H9 (cell line): Measurements from ENCODE around the gene NDUFS3. TPM values are rescaled to one million over a fixed set of nuclear protein-coding genes. Genes with fewer than 3 reads are reported as not detected.
"Not testable (repeated sequence)": the region's sequence is repeated elsewhere in the genome, so short reads cannot be mapped to it uniquely, and the experiment has no call there.

Source experiments
- DNase-seq: peaks from one replicate; pipeline ENCODE4 v3.0.0-alpha.2; 2017
- H2AFZ ChIP-seq: one replicate; pipeline ENCODE4 v1.6.1; 2013; ENCODE audit warnings: mild to moderate bottlenecking, low read length, control low read depth, moderate library complexity
- H2AK5ac ChIP-seq: 2 replicates; pipeline ENCODE4 v1.6.1; 2013; ENCODE audit warnings: low read length, control low read depth, mixed read lengths; ENCODE audit not compliant: insufficient read length
- H2BK120ac ChIP-seq: one replicate; pipeline ENCODE4 v1.6.1; 2013; ENCODE audit warnings: low read depth, mild to moderate bottlenecking, low read length, control low read depth, inconsistent platforms; ENCODE audit not compliant: poor library complexity, severe bottlenecking
- H2BK12ac ChIP-seq: 2 replicates; pipeline ENCODE4 v1.6.1; 2013; ENCODE audit warnings: low read length, control low read depth, mixed read lengths, low read depth; ENCODE audit not compliant: insufficient read length
- H2BK15ac ChIP-seq: 2 replicates; pipeline ENCODE4 v1.6.1; 2013; ENCODE audit warnings: low read depth, low read length, control low read depth
- H2BK20ac ChIP-seq: one replicate; pipeline ENCODE4 v1.6.1; 2013; ENCODE audit warnings: low read depth, mild to moderate bottlenecking, low read length, control low read depth, inconsistent platforms; ENCODE audit not compliant: poor library complexity, severe bottlenecking
- H2BK5ac ChIP-seq: 2 replicates; pipeline ENCODE4 v1.6.1; 2013; ENCODE audit warnings: low read length, control low read depth, mixed read lengths; ENCODE audit not compliant: insufficient read length
- H3K14ac ChIP-seq: 2 replicates; pipeline ENCODE4 v1.6.1; 2013; ENCODE audit warnings: low read length, control low read depth; ENCODE audit not compliant: insufficient read depth
- H3K18ac ChIP-seq: 2 replicates; pipeline ENCODE4 v1.6.1; 2013; ENCODE audit warnings: low read depth, mild to moderate bottlenecking, mixed read lengths, low read length, control low read depth; ENCODE audit not compliant: insufficient read length
- H3K23ac ChIP-seq: 2 replicates; pipeline ENCODE4 v1.6.1; 2013; ENCODE audit warnings: low read length, control low read depth, mixed read lengths, low read depth; ENCODE audit not compliant: insufficient read length
- H3K23me2 ChIP-seq: 2 replicates; pipeline ENCODE4 v1.6.1; 2013; ENCODE audit warnings: low read depth, mild to moderate bottlenecking, mixed read lengths, low read length, control low read depth; ENCODE audit not compliant: insufficient read length, poor library complexity, severe bottlenecking
- H3K27ac ChIP-seq: 2 replicates; pipeline ENCODE4 v1.5.1; 2013; ENCODE audit warnings: low read length, control low read depth, mixed read lengths, low read depth; ENCODE audit not compliant: insufficient read length
- H3K27me3 ChIP-seq: 2 replicates; pipeline ENCODE4 v1.6.1; 2013; ENCODE audit warnings: low read length, control low read depth, inconsistent platforms; ENCODE audit not compliant: insufficient read depth
- H3K4ac ChIP-seq: 2 replicates; pipeline ENCODE4 v1.6.1; 2013; ENCODE audit warnings: low read depth, mild to moderate bottlenecking, control low read depth, inconsistent platforms, low read length, moderate library complexity
- H3K4me1 ChIP-seq: 2 replicates; pipeline ENCODE4 v1.6.1; 2013; ENCODE audit warnings: low read length, control low read depth, inconsistent platforms; ENCODE audit not compliant: insufficient read depth
- H3K4me2 ChIP-seq: 2 replicates; pipeline ENCODE4 v1.6.1; 2013; ENCODE audit warnings: low read length, control low read depth, mixed read lengths; ENCODE audit not compliant: insufficient read length, insufficient read depth
- H3K56ac ChIP-seq: 2 replicates; pipeline ENCODE4 v1.6.1; 2013; ENCODE audit warnings: low read depth, mild to moderate bottlenecking, mixed read lengths, low read length, control low read depth; ENCODE audit not compliant: insufficient read length
- H3K79me1 ChIP-seq: 2 replicates; pipeline ENCODE4 v1.6.1; 2013; ENCODE audit warnings: low read depth, mild to moderate bottlenecking, moderate library complexity, low read length, control low read depth, inconsistent platforms; ENCODE audit not compliant: insufficient read depth, poor library complexity, severe bottlenecking
- H3K79me2 ChIP-seq: 2 replicates; pipeline ENCODE4 v1.6.1; 2013; ENCODE audit warnings: low read length, control low read depth, inconsistent platforms; ENCODE audit not compliant: insufficient read depth
- H3K9ac ChIP-seq: 2 replicates; pipeline ENCODE4 v1.6.1; 2013; ENCODE audit warnings: low read length, control low read depth, mixed read lengths; ENCODE audit not compliant: insufficient read length; ENCODE audit errors: extremely low read depth
- H3K9me3 ChIP-seq: one replicate; pipeline ENCODE4 v1.6.1; 2013; ENCODE audit warnings: low read depth, low read length, inconsistent platforms; ENCODE audit not compliant: control insufficient read depth
- H3T11ph ChIP-seq: one replicate; pipeline ENCODE4 v1.6.1; 2013; ENCODE audit warnings: mild to moderate bottlenecking, low read length, control low read depth, inconsistent platforms
- H4K20me1 ChIP-seq: one replicate; pipeline ENCODE4 v1.6.1; 2013; ENCODE audit not compliant: control insufficient read depth, insufficient read length, insufficient read depth
- H4K5ac ChIP-seq: 2 replicates; pipeline ENCODE4 v1.6.1; 2013; ENCODE audit warnings: low read depth, mild to moderate bottlenecking, mixed read lengths, low read length, control low read depth; ENCODE audit not compliant: insufficient read length
- H4K8ac ChIP-seq: replicated peaks from 2 replicates; pipeline ENCODE4 v1.6.1; 2013; ENCODE audit warnings: low read length, control low read depth, mixed read lengths, low read depth; ENCODE audit not compliant: insufficient read length
- H4K91ac ChIP-seq: 2 replicates; pipeline ENCODE4 v1.6.1; 2013; ENCODE audit warnings: low read depth, mild to moderate bottlenecking, moderate library complexity, mixed read lengths, low read length, control low read depth; ENCODE audit not compliant: insufficient read length
- H3K27ac Mint-ChIP-seq, 3 experiments: 2 replicates in 2 of 3; 3 replicates in 1 of 3; pipeline ENCODE4 v1.8.0; 2020 to 2021; ENCODE audit warnings: mixed read lengths in 3 of 3, mild to moderate bottlenecking in 1 of 3, moderate library complexity in 1 of 3
- H3K27me3 Mint-ChIP-seq: 2 replicates; pipeline ENCODE4 v1.8.0; 2021; ENCODE audit warnings: low read depth, mild to moderate bottlenecking, moderate library complexity, mixed read lengths
- H3K36me3 Mint-ChIP-seq, 3 experiments: 2 replicates in 2 of 3; 3 replicates in 1 of 3; pipeline ENCODE4 v1.8.0; 2020 to 2021; ENCODE audit warnings: low read depth in 3 of 3, mixed read lengths in 3 of 3; ENCODE audit not compliant: insufficient read depth in 1 of 3
- H3K4me1 Mint-ChIP-seq, 2 experiments: 2 replicates each; pipeline ENCODE4 v1.8.0; 2020; ENCODE audit warnings: mixed read lengths in 2 of 2
- H3K4me3 Mint-ChIP-seq, 2 experiments: 2 replicates in 1 of 2; 3 replicates in 1 of 2; pipeline ENCODE4 v1.8.0; 2020 to 2021; ENCODE audit warnings: mild to moderate bottlenecking in 2 of 2, mixed read lengths in 2 of 2, moderate library complexity in 1 of 2
- H3K9me3 Mint-ChIP-seq, 2 experiments: 2 replicates in 1 of 2; 3 replicates in 1 of 2; pipeline ENCODE4 v1.8.0; 2020; ENCODE audit warnings: mild to moderate bottlenecking in 2 of 2, mixed read lengths in 2 of 2, moderate library complexity in 1 of 2
- CTCF ChIP-seq: fragments of 200-600 bp; sonication (generic); conservative IDR thresholded peaks from 3 replicates; pipeline ENCODE4 v1.8.0; 2021; ENCODE audit warnings: antibody characterized with exemption, mild to moderate bottlenecking
- WGBS: extraction: QIAGEN DNeasy Blood & Tissue Kit; methylation state at CpG from one replicate; pipeline ENCODE4 v1.1.7; 2013; ENCODE audit warnings: missing lambda C conversion rate, low lambda C conversion rate, mixed read lengths; ENCODE audit not compliant: insufficient read length; ENCODE audit errors: extremely low coverage; 5-methylcytosine and 5-hydroxymethylcytosine counted together
- total RNA-seq: library from RNA; stranded (reverse); gene quantifications from 2 replicates; pipeline ENCODE4 v1.2.1, GENCODE V29; 2021

The NDUFS3 gene
- total RNA-seq, 1 experiment from 2014 or later, result 144 TPM

DNA sequence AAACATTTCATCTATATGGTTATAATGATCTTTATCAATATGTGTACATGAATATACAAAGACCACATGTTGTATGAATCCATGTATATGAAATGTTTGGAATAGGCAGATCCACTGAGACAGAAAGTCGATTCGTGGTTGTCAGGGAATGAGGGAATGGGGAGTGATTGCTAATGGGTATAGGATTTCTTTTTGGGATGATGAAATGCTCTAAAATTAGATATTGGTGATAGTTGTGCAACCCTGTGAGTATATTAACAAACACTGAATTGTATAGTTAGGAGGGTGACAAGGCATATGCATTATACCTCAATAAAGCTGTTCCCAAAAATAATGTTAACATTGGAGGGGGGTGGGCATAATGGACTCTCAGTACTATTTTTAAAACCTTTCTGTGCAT lies 18.4 kb upstream of the NDUFS3 start:
- Histone ChIP-seq H3K9me3 (no peaks in the 10 kb centered on the region), H3K14ac (no peak overlapping the region)

DNA sequence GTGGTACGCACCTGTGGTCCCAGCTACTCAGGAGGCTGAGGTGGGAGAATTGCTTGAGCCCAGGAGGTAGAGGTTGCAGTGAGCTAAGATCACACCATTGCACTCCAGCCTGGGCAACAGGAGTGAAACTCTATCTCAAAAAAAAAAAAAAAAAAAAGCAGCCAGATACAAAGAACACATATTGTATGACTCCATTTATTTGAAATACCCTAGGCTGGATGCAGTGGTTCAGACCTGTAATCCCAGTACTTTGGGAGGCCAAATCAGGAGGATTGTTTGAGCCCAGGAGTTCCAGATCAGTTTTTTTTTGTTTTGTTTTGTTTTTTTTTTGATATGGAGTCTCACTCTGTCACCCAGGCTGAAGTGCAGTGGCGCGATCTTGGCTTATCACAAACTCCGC lies 16.5 kb upstream of the NDUFS3 start:
- not testable (repeated sequence) for H2BK20ac ChIP-seq, H3K18ac ChIP-seq, H3K23me2 ChIP-seq, H4K91ac ChIP-seq, H2BK15ac ChIP-seq, H3K4me2 ChIP-seq, DNase-seq, H3K27me3 ChIP-seq, H3K9me3 Mint-ChIP-seq, H3K79me2 ChIP-seq, H3K4me1 Mint-ChIP-seq, H4K20me1 ChIP-seq, H3K79me1 ChIP-seq, H3K4me1 ChIP-seq, H3K27me3 Mint-ChIP-seq, H3K14ac ChIP-seq, H3K9me3 ChIP-seq, H3K27ac ChIP-seq, H3K56ac ChIP-seq, H2AFZ ChIP-seq, H3K27ac Mint-ChIP-seq, H3K23ac ChIP-seq, H3K4ac ChIP-seq, H2BK5ac ChIP-seq, H3K4me3 Mint-ChIP-seq, H4K8ac ChIP-seq, H3K9ac ChIP-seq, H3K36me3 Mint-ChIP-seq, H2BK12ac ChIP-seq, H3T11ph ChIP-seq, H4K5ac ChIP-seq, H2BK120ac ChIP-seq, H2AK5ac ChIP-seq
- WGBS, result no CpG with 5 or more reads among the region's 4 CpGs

More for the DNA sequence above, 18.4 kb upstream of the NDUFS3 start:
- Histone ChIP-seq H4K20me1 (no peaks in the 10 kb centered on the region), H3K79me2 (no peaks in the 10 kb centered on the region), H4K91ac (no peak overlapping the region), H3K23ac (no peak overlapping the region), H3K4me2 (no peak overlapping the region), H3K23me2 (no peaks in the 10 kb centered on the region), H2AFZ (no peak overlapping the region), H4K8ac (no peak overlapping the region), H2BK12ac (no peak overlapping the region), H3K9ac (no peak overlapping the region), H3K18ac (no peak overlapping the region), H3K56ac (no peak overlapping the region), H2BK20ac (no peak overlapping the region), H3T11ph (no peak overlapping the region), H3K4ac (no peak overlapping the region), H4K5ac (no peak overlapping the region), H3K27me3 (no peaks in the 10 kb centered on the region), H2BK120ac (no peak overlapping the region), H2BK5ac (no peak overlapping the region), H2AK5ac (no peak overlapping the region), H3K4me1 (no peaks in the 10 kb centered on the region), H3K79me1 (no peaks in the 10 kb centered on the region), H3K27ac (no peak overlapping the region), H2BK15ac (no peak overlapping the region)
- Mint-ChIP-seq H3K36me3 (no peaks in the 10 kb centered on the region), H3K9me3 (no peaks in the 10 kb centered on the region), H3K4me3 (no peak overlapping the region), H3K27ac (no peak overlapping the region; a peak in 1 of 7 replicates), H3K4me1 (peaks cover 3 to 4% of the 10 kb centered on the region in 2 experiments; a peak in 3 of 4 replicates), H3K27me3 (no peaks in the 10 kb centered on the region)
- no CpG with 5 or more reads among the region's 2 CpGs for WGBS
- no peak for TF ChIP-seq CTCF
- DNase-seq, result no peak
